NOMO-1 treated with dmso at 0.1 percent for 144 hours (cell line): Measurements from ENCODE around the gene FXYD3.

Source experiments
- DNase-seq: peaks from one replicate; lab custom pipeline; 2025; ENCODE audit not compliant: unreplicated experiment; lab: John Stamatoyannopoulos, UW

FXYD3 gene

DNA sequence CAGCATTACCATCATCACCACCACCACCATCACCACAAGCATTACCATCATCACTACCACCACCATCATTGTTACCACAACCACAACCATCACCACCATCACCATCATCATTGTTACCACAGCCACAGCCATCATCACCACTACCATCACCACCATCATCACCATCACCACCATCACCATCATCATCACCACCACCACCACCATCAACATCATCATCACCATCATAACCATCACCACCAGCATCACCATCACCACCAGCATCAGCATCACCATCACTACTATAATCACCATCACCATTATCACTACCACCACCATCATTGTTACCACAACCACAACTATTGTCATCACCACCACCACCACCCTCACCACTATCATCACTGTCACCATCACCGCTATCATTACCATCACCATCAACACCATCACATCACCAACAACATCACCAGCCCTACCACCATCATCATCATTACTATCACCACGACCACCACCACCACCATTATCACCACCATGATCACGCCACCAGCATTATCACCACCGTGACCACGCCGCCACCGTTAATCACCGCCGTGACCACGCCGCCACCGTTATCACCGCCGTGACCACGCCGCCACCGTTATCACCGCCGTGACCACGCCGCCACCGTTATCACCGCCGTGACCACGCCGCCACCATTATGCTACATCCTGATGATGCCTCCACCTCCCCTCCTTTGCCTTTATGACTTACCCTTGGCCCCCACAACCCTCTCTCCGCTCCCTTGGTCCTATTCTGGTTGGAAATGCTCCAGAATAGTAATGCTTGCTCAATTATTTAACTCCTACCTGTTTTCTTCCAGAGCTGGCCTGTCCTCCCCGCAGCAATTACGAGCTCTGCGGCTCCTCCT lies 10.0 kb upstream of the FXYD3 start:
- DNase-seq: no peak

DNA sequence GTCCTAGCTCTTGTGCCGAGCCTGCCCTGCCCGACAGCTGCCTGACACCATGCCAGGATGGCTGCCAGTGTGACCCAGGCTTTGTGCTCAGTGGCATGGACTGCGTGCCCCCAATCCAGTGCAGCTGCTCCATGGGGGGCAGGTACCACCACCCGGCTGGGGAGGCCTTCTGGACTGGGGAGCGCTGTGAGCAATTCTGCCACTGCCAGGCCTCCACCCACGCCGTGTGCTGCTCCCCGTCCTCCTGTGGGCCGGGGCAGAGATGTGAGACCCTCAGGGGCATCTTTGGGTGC lies 9.4 kb upstream of the FXYD3 start:
- no peak for DNase-seq

DNA sequence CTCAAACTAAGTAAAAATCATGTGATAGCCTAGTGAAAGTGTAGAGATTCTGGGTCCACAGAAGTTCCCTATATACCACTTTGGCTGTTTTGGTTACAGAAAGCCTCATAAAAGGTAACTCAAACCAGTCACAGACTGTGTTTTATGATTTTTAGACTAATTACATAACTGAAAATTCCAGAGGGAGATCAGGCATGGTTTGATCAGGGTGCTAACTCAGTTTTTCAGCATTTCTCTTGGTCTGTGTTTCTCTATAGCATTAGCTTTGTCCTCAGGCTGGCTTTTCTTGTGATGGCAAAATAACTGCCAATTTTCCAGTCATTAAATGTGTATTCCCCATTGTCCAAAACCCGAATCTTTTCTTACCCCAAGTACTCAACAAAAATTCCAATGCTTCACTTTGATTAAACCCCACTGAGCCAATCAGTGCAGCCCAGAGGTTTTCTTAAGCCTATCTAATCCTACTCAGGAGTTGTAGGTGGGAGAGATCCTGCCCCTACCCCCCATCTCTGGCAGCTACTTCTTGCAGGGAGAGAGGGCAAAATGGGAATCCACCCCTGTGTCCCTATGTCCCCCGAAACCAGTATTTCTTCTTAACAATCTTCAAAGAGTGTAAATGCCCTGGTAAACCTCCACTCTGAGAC lies 8.6 kb upstream of the FXYD3 start:
- DNase-seq: no peak

DNA sequence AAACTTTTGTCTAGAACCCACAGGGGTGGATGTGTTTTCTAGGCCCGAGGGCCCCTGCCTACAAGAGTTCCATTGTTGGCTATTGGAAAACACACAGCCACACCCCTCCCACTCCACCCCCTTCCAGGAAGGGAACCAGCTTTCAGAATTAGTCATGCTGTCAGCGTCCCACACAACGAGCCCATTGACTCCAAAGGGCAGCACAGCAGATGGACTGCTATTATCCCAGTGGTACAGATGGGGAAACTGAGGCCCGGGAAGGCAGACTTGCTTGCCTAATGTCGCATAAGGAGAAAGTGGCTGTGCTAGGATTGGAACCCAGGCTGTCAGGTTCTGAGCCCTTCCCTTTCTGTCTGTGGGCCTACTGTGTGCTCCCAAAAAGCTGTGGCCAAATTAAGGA lies 8.1 kb upstream of the FXYD3 start:
- DNase-seq: no peak

DNA sequence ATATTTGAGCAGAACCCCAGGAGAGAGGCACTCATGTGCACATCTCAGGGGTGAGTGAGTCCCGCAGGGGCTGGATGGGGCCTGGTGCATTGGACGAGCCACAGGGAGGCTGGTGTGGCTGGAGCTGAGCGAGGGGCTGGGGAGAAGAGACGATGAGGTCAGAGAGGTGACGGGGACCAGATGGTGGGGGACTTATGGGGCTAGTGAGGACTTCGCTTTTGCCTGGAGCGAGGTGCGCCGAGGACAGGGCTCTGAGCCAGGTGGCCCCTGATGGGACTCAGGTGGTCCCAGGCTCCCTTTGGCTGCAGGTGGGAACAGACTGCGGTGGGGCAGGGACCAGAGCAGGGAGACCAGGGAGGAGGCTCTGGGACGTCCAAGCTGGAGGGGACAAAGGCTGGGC lies 6.9 kb upstream of the FXYD3 start:
- DNase-seq: no peak

DNA sequence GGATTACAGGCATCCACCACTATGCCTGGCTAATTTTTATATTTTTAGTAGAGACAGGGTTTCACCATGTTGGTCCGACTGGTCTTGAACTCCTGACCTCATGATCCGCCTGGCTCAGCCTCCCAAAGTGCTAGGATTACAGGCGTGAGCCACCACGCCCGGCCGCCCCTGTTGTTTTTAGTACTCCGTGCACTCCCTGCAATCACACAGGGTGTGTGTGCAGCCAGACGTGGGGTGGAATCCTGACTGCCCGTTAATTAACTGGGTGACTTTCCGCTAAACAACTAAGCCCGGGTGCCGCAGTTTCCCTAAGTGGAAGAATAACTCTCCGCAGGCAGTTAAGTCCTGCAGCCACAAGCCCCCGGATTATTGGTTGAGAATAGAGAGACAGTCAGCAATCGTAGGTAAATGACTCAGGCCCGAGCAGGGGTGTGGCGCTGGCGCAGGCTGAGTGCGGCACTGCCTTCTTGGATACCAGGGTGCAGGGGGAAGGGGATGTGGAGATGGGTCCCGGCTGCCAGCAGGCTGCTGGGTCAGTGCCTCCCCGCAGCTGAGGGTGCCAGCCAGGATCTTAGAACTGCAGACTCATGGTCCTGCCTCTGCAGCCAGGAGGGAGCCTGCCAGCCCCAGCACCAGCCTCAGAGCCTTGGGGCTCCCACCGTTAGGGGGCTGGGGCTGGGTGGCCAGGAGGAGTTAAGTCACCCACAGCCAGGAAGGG lies 6.1 kb upstream of the FXYD3 start:
- no peak for DNase-seq

DNA sequence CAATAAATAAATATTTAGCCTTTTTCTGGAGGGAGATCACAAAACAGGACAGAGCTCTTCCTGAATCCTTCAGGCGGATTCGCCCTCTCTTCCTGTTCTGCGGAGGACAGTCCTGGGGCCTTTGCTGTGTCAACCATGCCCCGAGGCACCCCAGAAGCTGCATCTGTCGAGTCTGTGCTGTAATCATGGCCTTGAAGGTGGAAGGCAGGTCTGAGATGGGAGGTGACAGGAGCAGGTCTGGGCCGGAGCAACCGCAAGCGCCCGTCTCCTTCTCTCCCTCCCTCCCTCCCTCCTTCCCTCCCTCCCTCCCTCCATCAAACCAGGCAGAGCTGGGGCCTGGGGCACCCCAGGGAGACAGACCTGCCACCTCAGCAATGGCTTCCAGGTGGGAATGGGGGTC lies 4.6 kb upstream of the FXYD3 start:
- no peak for DNase-seq

DNA sequence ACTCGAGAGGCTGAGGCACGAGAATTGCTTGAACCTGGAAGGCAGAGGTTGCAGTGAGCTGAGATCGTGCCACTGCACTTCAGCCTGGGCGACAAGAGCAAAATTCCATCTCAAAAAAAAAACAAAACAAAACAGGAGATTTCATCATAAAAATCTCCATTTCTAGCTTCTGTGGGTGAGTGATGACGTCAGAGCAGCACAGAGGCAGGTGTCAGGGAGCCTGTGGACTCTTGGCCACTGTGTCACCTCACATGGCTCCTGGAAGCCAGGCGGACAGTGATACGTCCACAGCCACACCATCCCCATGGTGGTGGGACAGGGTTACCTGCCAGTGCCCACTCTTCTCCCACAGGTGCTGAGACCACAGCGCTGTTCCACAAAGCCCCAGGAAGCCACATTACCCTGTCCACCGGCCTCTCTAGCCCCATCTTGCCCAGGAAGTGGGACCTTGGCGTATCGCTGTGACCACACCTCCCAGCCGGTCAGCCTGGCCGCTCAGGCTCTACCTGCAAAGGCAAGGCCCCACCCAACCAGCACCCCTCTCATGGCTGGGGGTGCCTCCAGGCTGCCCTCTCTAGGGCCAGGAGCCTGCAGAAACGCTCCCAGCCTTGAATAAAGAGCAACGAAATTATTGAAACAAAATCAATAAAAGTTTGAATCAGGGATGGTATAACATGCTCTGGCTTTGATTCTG lies 2.5 kb upstream of the FXYD3 start:
- DNase-seq: no peak

DNA sequence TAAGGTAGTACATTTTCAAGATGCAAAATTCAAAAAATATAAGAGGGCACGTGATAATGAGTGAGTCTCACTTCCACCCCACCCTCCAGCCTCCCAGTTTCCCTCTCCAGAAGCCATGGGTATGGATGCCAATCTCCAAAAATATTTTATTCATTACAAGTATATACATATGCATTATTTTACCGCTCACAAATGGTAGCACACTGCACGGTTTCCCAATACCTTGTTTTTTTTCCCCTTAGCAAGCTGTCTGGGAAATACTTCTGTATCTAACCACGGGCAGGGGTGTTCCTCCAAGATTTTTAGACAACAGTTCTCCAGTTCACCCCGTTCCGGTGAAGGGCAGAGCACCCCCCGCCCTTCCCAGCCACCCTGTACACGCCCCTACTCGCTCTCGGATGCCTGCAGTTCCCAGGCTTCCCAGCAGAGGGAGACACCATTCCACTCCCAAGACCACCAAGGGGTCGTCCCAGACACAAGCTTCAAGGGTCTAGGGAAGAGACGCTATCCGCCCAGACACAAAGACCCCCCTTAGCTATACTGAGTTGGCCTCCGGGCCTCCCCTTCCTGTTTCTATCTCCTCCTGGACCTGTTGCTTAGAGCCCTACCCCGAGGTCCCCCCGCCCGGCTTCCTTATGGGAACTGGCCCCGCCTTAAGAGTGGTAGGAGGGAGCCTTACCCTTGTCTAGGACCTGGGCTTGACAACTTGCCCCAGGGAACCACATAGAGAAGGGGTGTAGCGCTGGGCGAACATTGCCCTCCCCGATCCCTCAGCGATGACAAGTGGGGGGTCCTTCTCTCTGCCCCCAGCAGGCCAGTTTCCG lies 1.1 kb upstream of the FXYD3 start:
- DNase-seq: no peak

DNA sequence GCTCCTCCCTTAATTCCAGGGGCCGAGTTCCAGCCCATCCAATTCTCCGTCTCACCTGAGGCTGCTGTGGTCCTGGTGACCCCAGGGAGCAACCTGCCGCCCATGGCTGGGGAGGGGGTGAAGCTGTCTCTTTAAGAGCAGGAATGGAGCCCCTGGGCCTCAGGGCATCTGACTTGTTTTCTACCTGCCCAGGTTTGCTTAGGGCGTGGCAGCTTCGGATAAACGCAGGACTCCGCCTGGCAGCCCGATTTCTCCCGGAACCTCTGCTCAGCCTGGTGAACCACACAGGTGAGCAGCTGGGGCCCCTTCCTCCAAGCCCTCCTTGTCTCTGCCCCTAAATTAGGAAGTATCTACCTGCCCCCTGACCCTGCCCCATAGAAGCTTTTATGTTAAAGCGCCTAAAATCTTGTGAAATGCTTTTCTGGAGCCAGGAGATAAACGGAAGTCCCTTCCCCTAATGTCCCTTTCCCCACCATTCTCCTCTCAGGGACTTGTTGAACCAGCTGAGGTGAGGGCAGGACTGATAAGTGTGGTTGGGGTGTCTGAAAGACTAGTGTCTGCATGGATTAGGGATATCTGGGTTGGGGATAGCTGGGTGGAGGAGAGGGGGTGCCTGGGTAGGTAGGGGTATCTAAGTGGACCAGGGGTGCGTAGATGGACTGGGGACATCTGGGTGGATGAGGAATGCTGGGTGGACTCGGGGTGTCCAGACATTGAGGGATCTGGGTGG lies 614 bp downstream of the FXYD3 start:
- DNase-seq: no peak

DNA sequence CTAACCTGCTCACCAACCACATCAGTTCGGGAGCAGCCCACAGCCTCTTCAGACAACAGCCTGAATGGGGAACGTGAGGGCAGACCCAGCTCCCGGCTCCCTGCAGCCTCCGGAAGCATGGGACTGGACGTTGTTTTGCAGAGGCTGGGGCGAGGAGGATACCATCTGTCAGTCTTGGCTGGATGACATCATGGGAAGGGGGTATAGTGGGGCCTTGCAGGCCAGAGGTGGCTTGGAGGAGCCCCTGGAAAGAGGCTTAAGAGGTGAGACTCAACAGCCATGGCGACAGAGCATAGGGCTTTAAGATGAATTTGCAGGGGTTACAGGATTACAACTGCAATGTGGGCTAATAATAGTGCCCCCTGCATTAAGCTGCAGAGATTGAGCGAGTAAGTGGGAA lies 1.5 kb downstream of the FXYD3 start:
- no peak for DNase-seq

DNA sequence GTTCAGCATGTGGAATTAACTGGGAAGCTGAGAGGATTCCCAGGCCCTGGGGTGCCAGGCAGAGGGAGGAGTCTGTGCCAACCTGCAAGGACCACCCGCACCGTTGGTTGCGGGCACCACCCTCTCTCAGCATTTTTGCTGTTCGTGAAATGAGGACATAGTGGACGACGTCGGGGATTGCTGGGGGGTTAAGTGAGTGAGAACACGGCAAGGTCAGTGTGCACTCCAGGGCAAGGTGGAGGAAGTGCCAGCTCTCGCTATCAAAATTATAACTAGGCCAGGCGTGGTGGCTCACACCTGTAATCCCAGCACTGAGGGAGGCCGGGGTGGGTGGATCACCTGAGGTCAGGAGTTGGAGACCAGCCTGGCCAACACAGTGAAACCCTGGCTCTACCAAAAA lies 2.2 kb downstream of the FXYD3 start:
- DNase-seq: no peak

DNA sequence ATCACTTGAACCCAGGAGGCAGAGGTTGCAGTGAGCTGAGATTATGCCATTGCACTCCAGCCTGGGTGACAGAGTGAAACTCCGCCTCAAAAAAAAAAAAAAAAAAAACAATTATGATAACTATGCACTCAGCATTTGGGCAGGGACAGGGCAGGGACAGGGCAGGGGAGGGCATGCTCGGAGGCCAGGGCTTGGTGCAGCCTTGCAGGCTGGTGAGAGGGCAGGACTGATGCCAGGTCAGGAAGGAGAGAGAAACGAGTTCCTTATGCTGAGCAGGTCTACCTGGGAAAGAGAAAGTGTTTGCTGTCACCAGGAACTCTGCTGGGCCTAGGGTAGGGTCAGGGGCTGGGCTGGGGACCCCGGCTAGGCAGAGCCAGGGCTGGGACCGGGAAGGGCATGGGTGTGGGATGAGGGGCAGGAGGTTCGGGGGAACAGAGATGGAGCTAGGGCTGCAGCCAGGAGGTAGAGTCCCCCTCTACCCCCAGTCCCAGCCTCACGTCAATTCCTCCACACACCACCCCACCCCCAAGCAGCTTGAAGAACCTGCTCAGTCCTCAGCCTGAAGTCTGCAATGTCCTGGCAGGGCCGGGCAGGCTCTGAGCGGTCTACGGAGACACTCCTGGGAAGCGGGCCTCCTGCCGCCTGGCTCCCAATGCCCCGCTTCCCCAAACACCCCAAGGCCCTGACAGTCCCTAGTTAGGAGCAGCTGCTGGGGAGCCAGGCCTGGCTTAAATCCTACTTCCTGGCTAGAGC lies 2.8 kb downstream of the FXYD3 start:
- no peak for DNase-seq

DNA sequence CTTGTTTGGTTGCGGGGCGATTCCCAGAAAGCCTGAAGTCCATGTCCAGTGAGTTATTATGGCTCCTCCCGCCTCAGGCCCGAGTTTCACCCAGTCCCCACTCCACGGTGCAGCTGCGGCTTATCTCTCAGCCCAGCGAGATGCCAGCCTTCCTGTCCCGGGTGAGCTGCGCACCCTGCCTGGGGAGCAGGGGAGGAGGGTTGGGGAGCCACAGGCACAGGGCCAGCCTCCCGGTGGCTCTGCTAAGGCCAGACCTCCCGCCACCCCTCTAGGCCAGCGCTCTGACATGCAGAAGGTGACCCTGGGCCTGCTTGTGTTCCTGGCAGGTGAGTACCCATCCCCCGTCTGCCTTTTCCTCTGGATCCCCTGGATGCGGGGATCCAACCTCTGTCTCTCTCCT lies 3.5 kb downstream of the FXYD3 start:
- DNase-seq: no peak

DNA sequence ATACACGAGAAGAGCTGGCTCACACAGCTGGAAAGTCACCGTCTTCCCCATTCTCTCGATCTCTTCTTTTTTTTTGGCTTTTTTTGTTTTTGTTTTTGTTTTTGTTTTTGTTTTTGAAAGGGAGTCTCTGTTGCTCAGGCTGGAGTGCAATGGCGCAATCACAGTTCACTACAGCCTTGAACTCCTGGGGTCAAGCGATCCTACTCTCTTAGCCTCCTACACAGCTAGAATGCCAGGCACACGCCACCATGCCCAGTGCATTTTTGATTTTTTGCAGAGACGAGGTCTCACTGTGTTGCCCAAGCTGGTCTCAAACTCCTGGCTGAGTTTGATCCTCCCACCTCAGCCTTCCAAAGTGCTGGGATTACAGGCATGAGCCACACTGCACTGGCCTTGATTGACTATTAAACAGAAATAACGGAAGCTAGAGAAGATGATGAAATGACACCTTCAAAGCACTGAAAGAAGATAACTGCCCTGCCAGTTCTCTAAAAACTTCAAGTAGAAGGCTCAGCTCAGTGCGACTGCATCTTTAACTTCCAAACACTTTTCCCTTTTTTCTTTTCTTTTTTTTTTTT lies 4.0 kb downstream of the FXYD3 start:
- no peak for DNase-seq

DNA sequence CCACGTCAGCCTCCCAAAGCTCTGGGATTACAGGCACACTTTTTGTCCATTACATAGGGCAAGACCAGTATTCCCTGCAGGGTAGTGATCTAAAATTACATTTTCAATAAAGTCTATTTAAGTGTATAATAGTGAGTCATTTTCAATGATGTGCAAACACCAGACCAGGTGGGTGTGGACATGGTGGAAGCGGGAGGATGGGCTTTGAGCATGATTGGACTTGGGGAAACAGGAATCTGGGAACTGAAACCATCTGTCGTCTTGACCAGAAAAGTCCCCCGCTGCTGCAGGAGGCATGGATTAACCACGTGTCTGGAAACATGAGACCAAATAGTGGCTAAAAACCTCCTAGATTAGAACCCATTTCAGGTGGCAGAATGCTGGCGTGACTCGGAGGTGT lies 4.9 kb downstream of the FXYD3 start:
- DNase-seq: peak; percentile 3

DNA sequence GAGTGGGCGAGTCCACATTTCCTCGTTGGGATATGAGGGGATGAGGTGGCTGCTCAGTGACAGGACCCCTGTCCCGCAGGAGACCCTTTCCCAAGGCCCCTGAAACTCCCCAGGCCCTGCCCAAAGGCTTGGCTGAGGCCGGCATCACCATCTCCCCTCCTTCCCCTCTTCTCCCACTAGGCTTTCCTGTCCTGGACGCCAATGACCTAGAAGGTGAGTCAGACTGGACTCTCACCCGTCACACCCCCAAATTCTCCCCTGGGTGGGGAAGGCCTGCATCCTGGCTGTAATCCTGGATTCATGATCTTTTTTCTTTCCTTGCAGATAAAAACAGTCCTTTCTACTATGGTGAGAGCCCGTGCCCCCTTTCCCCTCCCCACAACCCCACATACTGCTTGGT lies 5.3 kb downstream of the FXYD3 start:
- DNase-seq: no peak

DNA sequence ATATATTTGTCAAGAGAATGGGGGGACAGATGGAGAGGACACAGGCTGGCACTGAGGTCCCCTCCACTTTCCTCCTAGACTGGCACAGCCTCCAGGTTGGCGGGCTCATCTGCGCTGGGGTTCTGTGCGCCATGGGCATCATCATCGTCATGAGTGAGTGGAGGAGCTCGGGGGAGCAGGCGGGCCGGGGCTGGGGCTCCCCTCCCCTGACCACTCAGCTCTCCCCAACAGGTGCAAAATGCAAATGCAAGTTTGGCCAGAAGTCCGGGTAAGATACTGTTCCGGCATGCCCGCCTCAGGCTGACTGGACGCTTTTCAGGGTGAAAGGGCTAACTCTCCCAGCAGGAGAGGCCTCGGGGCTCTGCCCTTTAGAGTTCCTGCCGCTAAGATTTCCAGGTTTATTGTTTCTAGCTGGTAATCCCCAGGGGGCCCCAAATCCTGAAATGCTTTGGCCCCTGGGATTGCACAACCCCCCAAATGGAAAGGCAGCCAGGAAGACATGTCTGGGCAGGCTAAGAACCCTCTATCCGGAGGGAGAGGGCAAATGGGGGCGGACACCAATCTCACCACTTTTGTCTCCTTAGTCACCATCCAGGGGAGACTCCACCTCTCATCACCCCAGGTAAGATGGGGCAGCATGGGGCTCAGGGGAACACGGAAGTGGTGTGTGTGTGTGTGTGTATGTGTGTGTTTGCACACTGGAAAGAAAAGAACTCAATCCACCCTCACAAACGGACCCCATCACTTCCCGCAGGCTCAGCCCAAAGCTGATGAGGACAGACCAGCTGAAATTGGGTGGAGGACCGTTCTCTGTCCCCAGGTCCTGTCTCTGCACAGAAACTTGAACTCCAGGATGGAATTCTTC lies 7.3 kb downstream of the FXYD3 start:
- no peak for DNase-seq
